HG03039 (cell line): ENCODE measurements around the gene HACE1.
A peak's percentile ranks its signal among the peaks of the same experiment; 100 is the strongest.

Source experiments
- ATAC-seq: cut with Tn5 transposase; IDR thresholded peaks from one replicate; pipeline ENCODE4 v1.9.1; 2021; ENCODE audit warnings: mild to moderate bottlenecking, moderate library complexity; ENCODE audit not compliant: unreplicated experiment

Gene HACE1

DNA sequence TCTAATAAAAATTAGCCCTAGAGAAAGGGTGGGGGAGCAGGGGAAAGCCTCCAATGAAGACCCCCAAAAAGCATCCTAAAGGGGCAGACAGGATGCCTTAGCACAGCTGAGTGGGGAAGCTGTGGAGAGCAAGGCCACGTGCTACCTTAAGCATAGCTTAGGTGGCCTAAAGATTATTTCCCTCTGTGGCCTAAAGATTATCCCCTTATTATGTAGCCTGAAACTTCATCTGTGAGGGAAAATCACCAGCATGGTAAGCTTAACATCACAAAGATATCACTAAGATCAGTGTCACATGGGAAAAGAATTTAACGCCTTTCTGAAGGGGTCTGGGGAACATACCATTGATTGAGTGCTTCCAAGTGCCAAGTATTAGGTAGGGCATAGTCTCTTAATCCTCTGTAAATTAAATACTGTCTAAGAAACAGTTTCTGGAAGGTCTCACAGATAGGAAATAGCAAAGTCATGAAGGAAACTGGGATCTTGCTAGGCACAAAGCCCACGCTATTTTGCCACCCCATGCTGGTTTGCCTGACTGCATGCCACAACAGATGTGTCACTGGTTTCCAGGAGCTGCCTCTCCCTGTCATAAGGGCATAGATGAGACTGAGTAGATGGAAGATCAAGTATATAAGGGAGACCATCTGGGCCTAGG, 170.0 kb downstream of the HACE1 start:
- ATAC-seq: no peak

DNA sequence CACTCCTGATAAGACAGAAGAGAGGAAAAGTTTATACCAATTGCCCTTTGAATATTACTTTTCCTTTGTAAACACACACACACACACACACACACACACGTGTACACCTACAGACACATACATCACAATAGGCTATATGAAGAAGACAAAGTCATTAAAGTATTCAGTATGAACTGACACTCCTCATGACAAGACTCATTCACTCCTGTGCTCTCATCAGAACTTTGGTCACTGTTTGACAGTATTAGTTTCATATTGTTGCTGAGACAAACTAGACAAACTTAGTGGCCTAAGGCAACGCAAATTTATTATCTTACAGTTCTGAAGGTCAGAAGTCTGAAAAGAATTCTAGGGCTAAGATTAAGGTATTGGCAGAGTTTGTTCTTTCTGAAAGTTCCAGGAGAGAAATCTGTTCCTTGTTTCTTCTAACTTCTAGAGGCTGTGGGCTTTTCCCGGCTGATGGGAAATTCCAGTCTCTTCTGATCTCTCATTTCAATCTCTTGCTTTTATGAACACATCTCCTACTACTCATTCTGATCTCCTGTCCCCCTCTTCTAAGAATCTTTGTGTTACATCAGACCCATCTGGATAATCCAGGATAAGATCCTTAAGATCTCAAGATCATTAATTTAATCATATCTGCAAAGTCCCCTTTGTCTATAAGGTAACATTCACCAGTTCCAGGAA, 171.3 kb downstream of the HACE1 start:
- ATAC-seq: peak; percentile 82

DNA sequence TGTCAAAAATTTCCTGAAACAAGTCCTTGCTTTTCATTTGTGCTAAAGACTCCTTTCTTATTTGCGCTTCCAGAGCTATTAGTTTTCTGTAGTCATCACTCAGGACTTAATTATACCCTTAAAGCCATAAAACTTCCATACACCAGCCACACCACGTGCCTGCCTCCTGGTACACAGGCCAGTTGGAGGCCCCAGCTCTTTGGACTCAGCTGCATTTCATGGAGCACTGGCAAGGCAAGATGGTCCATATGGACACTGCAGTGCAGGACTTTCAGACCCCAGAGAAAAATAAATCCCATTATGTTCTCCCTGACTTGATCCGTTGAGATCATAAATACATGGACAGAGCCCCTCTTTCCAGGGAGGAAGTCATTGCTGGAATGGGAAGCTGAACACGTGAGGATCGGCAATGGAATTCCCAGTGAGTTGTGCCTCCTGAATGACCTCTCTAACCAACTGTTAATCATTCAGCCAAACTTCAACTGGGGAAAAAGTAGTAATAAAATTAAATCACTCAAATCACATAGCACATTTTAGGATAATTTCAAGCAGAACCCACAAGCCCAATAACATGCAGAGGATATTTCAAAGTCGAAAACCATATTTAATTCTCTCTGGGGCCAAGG, 173.1 kb downstream of the HACE1 start:
- no peak for ATAC-seq

DNA sequence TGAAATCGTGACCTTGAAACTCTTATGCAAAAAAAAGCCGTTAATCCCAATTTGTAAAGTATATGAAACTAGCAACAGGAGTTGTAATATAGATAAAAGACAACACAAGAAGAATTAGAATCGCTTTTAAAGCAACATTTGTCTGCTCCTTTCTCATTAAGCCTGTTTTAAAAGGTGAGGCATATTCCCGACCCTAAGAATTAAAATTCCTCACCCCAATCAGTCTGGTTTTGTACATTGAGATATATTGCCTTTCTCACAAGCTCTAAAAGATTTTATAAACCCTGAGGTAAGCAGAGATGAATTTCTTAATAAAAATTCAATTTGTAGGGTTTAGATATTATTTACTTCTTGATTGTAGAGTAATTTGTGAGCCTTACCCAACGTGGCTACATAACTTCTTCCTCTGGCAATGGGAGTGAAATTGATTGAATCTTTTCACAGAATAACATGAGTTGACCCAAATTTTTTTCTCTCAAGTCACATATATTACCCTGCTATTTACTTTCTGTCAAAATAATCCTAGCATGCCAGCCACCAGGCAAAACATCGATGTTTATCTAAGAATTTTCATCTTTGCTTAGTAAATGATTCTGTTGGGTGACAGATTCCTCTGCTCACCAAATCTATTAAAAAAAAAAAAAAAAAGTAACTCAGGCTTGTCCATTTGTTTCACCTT, 173.7 kb downstream of the HACE1 start:
- ATAC-seq: no peak

DNA sequence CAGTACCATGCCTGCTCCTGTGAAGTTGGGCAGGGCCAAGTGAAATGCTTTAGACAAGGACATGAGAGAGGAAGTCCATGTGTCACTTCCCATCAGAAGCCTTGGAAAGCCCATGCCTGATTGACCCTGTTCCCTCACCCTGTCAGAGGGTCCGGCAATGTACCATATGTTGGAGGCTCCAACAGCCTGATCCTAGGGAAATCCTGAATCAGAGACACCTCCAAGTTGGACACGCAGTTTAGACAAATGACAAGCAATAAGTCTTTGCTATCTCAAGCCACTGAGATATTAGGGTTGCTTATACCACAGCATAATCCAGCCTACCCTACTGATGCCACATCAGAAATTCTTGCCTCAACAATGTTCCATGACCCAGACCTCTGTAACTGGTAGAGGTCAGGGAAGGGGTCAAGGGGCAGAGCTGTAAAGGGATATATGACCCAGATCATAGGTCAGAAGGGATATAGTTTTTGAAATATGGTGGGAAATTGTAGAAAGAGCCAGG, 174.8 kb downstream of the HACE1 start:
- ATAC-seq: no peak

DNA sequence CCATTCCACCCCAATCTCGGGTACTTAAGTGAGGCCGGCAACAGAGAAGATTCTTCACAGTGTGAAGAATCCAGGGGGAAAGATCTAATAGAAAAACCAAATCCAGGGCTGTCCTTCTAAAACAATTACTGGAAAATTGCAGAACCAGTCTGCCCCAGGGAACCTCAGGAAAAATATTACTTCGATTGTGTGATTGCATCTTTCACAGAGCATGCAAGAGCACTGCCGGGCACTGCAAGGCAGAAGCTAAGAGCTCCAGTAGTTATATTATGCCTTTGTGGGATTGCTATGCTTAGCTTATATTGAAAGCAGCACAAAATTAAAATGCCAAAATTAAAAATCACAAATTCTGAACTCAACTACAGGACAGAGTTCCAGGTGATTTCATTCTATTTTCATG, 175.9 kb downstream of the HACE1 start:
- ATAC-seq: no peak

DNA sequence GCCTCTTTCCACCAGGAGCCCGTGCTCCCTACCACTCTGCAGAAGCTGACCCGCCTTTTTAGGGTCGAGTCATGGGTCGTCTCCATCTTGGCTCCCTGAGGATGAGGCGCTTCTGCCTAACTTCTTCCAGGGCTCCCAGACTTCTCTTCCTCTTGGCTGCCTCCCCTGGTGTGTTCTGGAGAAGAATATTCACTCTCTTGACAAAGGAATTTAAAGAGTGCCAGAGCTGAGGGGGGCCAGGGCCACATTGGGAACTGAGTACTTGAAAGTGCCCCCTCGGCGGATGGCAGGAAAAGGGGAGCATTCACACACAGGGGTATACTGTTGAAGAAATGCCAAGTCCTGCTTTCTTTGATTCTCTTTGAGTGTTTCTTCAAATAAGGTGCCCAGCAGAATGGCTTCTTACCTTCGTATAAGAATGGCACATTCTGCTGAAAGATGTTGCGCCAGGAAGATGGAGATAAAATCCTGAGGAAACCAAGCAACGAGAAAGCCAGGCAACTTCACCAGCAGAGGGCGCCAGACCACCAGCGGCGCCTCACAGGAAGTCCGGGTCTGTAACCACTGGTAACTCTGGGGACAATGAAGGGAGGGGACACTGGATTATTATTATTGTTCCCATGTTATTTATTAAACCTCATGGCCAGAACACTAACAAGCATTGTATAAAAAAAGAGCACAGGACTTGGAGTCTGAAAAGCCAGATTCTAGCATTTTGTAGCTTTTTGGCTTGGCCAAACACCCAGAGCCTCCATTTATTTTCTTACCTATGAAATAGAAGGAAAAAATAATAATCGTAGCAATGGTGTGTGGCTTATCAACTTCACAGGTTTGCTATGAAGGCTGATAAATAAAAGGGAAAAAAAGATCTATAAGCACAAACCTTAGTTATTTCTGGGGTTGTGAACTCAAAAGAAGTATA, 176.7 kb downstream of the HACE1 start:
- peak; percentile 74 for ATAC-seq

DNA sequence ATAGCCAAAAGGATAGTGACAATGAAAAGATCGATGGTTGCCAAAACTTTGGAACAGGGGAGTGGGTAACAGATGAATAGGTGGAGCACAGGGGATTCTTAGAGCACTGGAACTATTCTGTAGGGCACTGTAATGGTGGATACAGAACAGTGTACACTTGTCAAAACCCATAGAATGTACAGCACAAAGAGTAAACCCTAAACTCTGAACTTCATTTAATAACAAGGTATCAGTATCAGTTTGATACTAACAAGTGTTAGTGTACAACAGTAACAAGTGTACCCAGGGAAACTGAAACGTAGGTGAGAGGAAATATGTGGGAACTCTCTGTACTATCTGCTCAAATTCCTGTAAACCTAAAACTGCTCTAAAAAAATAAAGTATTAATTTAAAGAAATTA, 179.2 kb downstream of the HACE1 start:
- no peak for ATAC-seq

DNA sequence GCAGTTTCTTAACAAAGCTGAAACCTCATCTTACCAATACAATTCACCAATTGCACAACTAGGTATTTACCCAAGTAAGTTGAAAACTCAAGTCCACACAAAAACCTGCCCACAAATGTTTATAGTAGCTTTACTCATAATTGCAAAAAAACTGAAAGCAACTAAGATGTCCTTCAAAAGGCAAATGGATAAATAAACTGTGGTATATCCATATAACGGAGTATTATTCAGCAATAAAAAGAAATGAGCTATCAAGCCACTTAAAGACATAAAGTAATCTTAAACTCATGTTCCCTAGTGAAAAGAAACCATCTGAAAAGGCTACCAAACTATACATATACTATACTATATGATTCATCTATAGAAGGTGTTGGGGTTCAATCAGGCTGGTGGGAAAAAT, 179.7 kb downstream of the HACE1 start:
- no peak for ATAC-seq
